Esophagus squamous epithelium (tissue), 4 donors: ENCODE measurements around the gene MAIP1.

Experiments used
- POLR2A ChIP-seq, 4 donors: fragments of 450-650 bp; IDR thresholded peaks; one replicate each; pipeline ENCODE4 v1.6.1; 2017; ENCODE audit warnings: antibody characterized with exemption in 4 of 4, mild to moderate bottlenecking in 4 of 4, moderate library complexity in 3 of 4
- TF ChIP-seq, protein P1 (sequence below), 6 experiments: fragments of 450-650 bp in 4 of 6; fragments of 200-600 bp in 2 of 6; sonication (generic) in 2 of 6; IDR thresholded peaks; one replicate each; pipeline ENCODE4 v1.5.1; 2016 to 2019; ENCODE audit warnings: antibody characterized with exemption in 6 of 6, mild to moderate bottlenecking in 4 of 6, moderate library complexity in 4 of 6

DNA sequence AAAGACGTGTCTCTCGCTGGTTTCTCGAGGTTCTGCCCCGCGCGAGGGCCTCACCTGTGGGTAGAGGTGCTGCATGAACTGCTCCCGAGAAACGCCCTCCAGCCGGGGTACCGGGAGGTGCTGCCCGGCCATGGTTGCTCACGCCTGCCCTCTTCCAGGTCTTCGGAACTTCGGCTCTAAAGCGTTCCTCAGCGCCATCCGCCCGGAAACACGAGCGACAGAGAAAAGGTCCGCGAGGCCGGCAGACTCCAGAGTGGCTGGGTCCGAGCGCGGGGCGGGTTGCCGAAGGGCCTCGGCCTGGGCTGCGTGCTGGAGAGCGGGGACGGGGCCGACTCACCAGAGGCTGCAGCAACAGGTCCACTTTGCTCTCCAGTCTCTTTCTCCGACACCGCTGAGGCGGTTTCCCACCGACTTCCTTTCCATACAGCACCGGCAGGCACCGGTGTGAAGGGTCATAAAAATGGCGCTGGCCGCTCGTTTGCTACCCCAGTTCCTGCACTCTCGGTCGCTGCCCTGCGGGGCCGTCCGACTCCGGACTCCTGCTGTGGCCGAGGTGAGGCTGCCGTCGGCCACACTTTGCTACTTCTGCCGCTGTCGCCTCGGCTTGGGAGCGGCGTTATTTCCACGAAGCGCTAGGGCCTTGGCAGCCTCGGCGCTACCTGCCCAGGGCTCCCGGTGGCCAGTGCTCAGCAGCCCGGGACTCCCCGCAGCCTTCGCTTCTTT is at the start of gene MAIP1, which contains the start of gene TYW5:
- TF ChIP-seq, protein P1, sequence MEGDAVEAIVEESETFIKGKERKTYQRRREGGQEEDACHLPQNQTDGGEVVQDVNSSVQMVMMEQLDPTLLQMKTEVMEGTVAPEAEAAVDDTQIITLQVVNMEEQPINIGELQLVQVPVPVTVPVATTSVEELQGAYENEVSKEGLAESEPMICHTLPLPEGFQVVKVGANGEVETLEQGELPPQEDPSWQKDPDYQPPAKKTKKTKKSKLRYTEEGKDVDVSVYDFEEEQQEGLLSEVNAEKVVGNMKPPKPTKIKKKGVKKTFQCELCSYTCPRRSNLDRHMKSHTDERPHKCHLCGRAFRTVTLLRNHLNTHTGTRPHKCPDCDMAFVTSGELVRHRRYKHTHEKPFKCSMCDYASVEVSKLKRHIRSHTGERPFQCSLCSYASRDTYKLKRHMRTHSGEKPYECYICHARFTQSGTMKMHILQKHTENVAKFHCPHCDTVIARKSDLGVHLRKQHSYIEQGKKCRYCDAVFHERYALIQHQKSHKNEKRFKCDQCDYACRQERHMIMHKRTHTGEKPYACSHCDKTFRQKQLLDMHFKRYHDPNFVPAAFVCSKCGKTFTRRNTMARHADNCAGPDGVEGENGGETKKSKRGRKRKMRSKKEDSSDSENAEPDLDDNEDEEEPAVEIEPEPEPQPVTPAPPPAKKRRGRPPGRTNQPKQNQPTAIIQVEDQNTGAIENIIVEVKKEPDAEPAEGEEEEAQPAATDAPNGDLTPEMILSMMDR (IDR thresholded peaks at IDR 0.05): peak in 2 of 6 experiments; percentile 25
- peak in 1 of 4 donors; percentile 70 for TF ChIP-seq POLR2A (IDR thresholded peaks at IDR 0.05)
